Measurements from ENCODE around the gene LYPD6. TPM values are rescaled to one million over a fixed set of nuclear protein-coding genes. Genes with fewer than 3 reads are reported as not detected.
"Not testable (repeated sequence)": the region's sequence is repeated elsewhere in the genome, so short reads cannot be mapped to it uniquely, and the experiment has no call there.

LYPD6 gene
- total RNA-seq, 1 donor from 2014 or later = 10.0 TPM

DNA sequence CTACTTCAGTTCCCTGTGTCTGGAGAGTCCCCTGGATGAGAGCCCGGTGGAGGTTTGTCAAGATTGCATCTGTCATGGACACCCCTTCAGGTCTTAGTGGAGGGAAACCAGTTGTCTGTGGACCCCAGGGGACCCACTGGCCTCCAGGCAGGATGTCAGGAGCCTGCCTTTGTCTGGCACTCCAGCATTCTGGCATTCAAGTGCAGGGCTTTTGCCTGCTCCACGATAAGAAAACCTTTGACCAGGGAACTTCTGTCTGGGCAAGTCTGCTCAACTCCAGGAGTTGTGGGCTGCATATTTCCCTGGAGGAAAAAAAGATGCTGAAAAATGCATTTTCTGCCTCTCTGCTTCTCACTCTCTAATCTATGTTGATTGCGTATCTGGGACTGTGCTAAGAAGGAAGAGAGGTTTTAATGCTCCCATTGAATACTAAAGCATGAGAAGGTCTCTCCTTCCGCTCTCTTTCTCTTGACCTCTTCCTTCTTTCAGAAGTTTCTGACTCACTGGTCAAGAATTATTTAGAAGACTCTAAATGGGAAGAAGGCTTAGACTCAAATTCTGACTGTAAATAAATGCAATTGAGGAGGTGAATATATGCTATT lies 152.7 kb downstream of the LYPD6 start:
- DNase-seq (ENCODE audit: low spot score) (no peak), ATAC-seq (no peak)
- intact Hi-C loops (cut with DNase I) = no loop called here

DNA sequence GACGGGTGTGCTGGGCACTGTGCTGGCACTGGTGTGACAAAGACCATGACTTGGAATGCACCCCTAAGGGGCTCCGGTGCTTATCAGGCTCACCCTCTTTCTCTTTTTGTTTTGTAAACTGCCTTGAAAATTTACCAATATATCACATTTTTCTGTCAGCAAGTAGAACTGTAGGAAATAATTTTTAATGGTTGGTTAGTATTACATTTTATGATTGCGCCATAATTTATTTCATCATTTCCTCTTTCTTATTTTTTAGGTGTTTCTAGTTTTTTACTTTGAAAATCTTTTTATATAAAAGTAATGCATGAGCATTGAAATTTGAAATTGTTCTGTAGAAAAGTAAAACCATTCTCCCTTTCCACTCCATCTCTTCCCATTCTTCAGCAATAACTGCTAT lies 156.3 kb downstream of the LYPD6 start:
- no peak for DNase-seq (ENCODE audit: low spot score)
- intact Hi-C loops (cut with DNase I) = no loop called here
- ATAC-seq = no peak

DNA sequence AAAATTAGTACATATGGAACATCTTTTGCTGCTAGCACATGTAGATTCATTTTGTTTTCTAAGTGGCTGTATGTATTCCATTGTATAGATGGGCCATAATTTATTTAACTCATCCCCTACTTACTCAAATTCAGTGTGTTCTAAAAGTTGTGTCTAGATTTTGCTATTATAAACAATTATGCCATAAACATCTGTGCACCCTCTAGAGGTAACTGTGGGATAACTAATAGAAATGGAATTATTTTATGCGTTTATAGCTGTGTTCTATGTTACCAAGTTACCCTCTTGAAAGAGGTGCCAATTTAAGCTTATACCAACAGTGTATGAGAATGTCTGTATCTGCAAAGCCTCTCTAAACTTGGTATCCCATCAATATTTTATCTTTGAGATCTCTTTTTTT lies 156.8 kb downstream of the LYPD6 start:
- ATAC-seq = no peak
- DNase-seq (ENCODE audit: low spot score) = no peak
- intact Hi-C loops (cut with DNase I) = no loop called here

- intact Hi-C loops (cut with DNase I) = no loop called here
- ATAC-seq (peak; percentile 53), DNase-seq (ENCODE audit: low spot score) (no peak)
Observed at GRCh38 chr2:149488706-149489440, 158.5 kb downstream of the LYPD6 start.

DNA sequence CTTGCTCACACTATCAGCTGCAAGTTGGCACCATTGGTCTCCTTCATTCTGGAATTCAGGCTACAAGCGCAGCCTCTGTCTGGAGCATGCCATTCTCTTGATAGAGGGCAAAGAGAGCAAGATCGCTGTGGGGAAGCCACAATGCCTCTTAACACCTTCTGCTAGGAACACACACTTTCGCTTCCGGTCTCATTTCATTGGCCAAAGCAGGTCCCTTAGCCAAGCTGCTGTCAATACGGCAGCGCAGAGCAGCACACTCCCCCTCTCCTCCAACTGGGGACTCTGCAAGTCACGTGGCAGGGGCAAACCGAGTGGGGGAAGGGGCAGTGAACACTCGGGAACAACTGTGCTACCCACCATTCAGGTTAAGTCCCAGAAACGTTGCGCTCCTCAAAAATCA lies 159.1 kb downstream of the LYPD6 start:
- ATAC-seq (peak; percentile 33), DNase-seq (ENCODE audit: low spot score) (no peak)
- intact Hi-C loops (cut with DNase I) = no loop called here

DNA sequence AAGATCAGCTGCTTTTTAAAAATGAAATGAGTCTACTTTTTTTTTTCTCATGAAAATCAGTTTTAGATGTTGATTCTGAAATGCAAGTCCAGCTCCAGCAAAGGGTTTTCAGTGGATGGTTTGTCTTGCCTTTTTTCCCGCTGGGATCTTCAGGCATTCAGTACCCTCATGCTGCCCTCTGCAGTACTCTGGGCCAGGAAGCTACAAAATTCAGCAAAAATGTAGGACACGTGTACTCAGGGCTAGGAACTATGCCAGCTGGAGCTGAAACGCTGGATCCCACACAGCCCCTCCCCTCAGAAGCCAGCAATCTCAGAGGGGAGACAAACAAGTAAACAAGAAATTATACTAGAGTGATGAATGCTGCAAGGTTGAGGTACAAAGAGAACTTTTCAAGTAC lies 159.9 kb downstream of the LYPD6 start:
- ATAC-seq (peak; percentile 74), DNase-seq (ENCODE audit: low spot score) (no peak)
- intact Hi-C loops (cut with DNase I) = no loop called here

GRCh38 chr2:149492923-149493322 lies 162.5 kb downstream of the LYPD6 start:
- ATAC-seq (no peak), DNase-seq (ENCODE audit: low spot score) (no peak)
- intact Hi-C loops (cut with DNase I) = no loop called here

- intact Hi-C loops (cut with DNase I); DNase-seq (ENCODE audit: low spot score); ATAC-seq: not testable (repeated sequence)
Observed at GRCh38 chr2:149499204-149499603, 168.8 kb downstream of the LYPD6 start.

DNA sequence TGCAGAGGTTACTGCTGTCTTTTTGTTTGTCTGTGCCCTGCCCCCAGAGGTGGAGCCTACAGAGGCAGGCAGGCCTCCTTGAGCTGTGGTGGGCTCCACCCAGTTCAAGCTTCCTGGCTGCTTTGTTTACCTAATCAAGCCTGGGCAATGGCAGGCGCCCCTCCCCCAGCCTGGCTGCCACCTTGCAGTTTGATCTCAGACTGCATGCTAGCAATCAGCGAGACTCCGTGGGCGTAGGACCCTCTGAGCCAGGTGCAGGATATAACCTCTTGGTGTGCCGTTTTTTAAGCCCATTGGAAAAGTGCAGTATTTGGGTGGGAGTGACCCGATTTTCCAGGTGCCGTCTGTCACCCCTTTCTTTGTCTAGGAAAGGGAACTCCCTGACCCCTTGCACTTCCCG lies 176.4 kb downstream of the LYPD6 start:
- intact Hi-C loops (cut with DNase I); ATAC-seq; DNase-seq (ENCODE audit: low spot score): not testable (repeated sequence)

DNA sequence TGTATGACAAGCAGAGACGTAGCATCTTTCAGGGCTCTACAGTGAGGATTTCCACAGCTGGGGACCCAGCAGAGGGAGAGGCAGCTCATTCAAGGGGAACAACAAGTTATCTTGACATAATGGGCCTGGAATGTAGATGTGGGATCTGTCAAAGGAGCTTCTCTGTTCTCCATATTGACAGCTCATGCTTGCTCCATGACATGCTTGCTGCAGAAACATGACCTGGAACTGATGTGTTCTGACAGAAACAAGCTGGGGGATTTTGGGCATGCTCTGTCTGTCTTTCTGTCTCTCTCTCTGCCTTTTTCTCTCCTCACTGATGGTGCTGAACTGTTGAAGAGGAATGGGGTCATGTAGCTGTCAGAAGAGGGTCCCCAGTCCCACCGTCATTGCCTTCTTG lies 177.6 kb downstream of the LYPD6 start:
- DNase-seq (ENCODE audit: low spot score) (no peak), ATAC-seq (no peak)
- intact Hi-C loops (cut with DNase I) = no loop called here

DNA sequence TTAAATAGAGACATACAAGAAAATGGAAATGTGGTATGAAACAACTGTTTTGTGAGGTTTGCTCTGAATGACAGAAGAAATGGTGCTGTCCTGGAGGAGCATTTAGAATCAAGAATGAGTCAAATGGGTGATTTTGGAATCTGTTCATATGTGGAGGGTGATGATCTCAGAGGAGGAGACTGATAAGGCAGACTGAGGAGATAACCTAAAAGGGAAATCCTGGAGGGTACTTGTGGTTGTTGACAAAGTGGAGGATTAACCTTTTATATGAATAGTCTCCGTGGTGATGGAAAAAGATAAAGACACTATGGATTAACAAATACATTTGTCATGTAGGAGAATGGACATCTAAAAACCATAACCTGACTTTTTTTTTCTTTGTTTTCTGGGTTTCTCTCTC lies 183.1 kb downstream of the LYPD6 start:
- DNase-seq (ENCODE audit: low spot score) = no peak
- intact Hi-C loops (cut with DNase I) = no loop called here

More for the DNA sequence above, 183.1 kb downstream of the LYPD6 start:
- no peak for ATAC-seq

Data from sciatic nerve (tissue), 2 donors.